Measurements from ENCODE around the gene CFAP92. TPM values are rescaled to one million over a fixed set of nuclear protein-coding genes. Genes with fewer than 3 reads are reported as not detected.

Gene CFAP92
- total and polyA plus RNA-seq, 2 donors (not counting 3 experiments of a cell fraction or from before 2014, with no cell fraction given), result 0.04 to 0.62 TPM

DNA sequence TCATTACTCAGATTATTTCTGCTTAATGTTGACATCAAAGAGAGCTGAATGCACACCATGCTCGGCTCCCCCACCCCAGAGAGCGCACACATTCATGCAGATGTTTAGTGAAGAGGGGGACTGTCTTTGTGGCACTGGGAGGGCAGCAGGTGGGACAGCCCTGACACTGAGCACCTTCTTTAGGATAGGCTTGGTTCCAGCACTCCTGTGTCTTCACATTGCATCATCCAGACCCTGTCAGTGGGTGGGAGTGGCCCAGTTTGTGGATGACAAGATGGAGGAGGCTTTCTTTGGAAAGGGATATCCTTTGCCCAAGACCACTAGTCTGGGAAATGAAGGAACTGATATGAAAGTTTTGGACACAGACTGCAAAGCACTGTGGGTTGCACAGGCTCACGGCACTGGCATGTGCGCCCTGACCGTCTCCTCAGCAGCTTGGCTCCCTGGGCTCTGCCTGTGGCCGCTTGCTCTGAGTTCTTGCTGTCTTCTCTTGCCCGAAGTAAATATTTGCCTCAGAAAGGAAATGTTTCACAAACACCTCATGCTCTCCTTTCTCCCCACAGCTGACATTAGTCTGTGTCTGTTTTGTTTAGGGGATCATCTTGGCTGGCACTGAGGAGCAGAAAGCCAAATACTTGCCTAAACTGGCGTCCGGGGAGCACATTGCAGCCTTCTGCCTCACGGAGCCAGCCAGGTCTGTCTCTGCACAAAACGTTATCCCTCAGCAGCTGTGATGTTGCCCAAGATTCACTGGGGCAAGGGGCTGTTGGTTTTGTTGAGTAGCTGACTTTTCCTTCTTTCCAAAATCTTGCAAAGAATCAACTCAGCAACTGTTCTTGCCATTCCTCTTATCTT lies 97.8 kb downstream of the CFAP92 start:
- no peaks in the 10 kb centered on the region for H3K4me1 ChIP-seq (ENCODE audit: control insufficient read depth, extremely low read depth, insufficient read depth, low read length)
- no peak overlapping the region for H3K4me3 ChIP-seq (replicated peaks in 1 of 3; ENCODE audit: insufficient read depth in 1 of 3, low read depth in 1 of 3, low read length in 3 of 3)
- no peak overlapping the region for H3K9ac ChIP-seq (replicated peaks; ENCODE audit: extremely low read depth, insufficient read depth, low read length)
- no peaks in the 10 kb centered on the region for H3K27me3 ChIP-seq (ENCODE audit: control insufficient read depth in 2 of 2, insufficient read depth in 2 of 2, low read length in 2 of 2)
- peaks cover 11 to 39% of the 10 kb centered on the region in 2 experiments for H3K36me3 ChIP-seq (ENCODE audit: control insufficient read depth in 2 of 2, extremely low read depth in 1 of 2, insufficient read depth in 2 of 2, low read length in 2 of 2)
- FAIRE-seq (no peak), DNase-seq (ENCODE audit: low read depth, low spot score) (no peak)
- peaks cover 1% of the 10 kb centered on the region for H3K79me2 ChIP-seq (ENCODE audit: control insufficient read depth, insufficient read depth, low read length)
- H4K20me1 ChIP-seq (replicated peaks; ENCODE audit: control insufficient read depth, extremely low read depth, insufficient read depth, low read length), result no peaks in the 10 kb centered on the region
- ChIA-PET POLR2A (no interaction called here), CTCF (no interaction called here)
- H3K9me3 ChIP-seq (replicated peaks; ENCODE audit: control insufficient read depth, insufficient read depth, low read length), result no peaks in the 10 kb centered on the region
- H3K27ac ChIP-seq (ENCODE audit: insufficient read depth, low read depth, low read length), result no peak overlapping the region
- intact Hi-C loops (cut with micrococcal nuclease) (no loop called here), dilution Hi-C loops (cut with MboI; ENCODE audit: extremely low pct_ligation_motif_present, low sequenced_read_pairs) (no loop called here)
- no TSS peak for BruUV-seq (replicated peaks)
- H3K9me1 ChIP-seq (replicated peaks; ENCODE audit: control insufficient read depth, extremely low read depth, insufficient read depth, low read length), result no peaks in the 10 kb centered on the region
- H3K4me2 ChIP-seq (ENCODE audit: insufficient read depth, low read length), result no peak overlapping the region
- H2AFZ ChIP-seq (ENCODE audit: low read depth, low read length), result no peak overlapping the region
- TF ChIP-seq MAX (IDR thresholded peaks at IDR 0.05; ENCODE audit: insufficient read depth, insufficient read length), result no peak
- TF ChIP-seq GATA2 (IDR thresholded peaks at IDR 0.05; ENCODE audit: insufficient read depth, insufficient read length, low read depth, low read length), result no peak
- TF ChIP-seq POLR2A (IDR thresholded peaks at IDR 0.05; ENCODE audit: low read depth, low read length), result no peak
- TF ChIP-seq FOS (IDR thresholded peaks at IDR 0.05; ENCODE audit: borderline replicate concordance, insufficient read depth, low read length), result no peak
- no peak for TF ChIP-seq JUN (IDR thresholded peaks at IDR 0.05; ENCODE audit: borderline replicate concordance, insufficient read depth, insufficient read length, low read depth)
- no peak for TF ChIP-seq CTCF (IDR thresholded peaks at IDR 0.05; ENCODE audit: extremely low read depth in 1 of 2, insufficient read depth in 1 of 2, low read depth in 1 of 2, low read length in 2 of 2)
- no peak for TF ChIP-seq EZH2 (IDR thresholded peaks at IDR 0.05; ENCODE audit: borderline replicate concordance, low read depth, low read length, severe bottlenecking)
- no peak for TF ChIP-seq POLR2AphosphoS5 (IDR thresholded peaks at IDR 0.05; ENCODE audit: insufficient read depth, low read depth, low read length)
- no peak for TF ChIP-seq MYC (IDR thresholded peaks at IDR 0.05; ENCODE audit: low read depth, low read length)
